PC-3 (cell line): ENCODE results near the gene CCDC171. TPM values are rescaled to one million over a fixed set of nuclear protein-coding genes. Genes with fewer than 3 reads are reported as not detected.

Source experiments
- ATAC-seq: fragments of 200-7000 bp; cut with Tn5 transposase; 2 replicates; pipeline ENCODE4 v1.9.1; 2020; ENCODE audit warnings: mild to moderate bottlenecking, moderate library complexity
- BruUV-seq: library from RNA; stranded (reverse); fragments of 400-500 nt; replicated peaks from 2 replicates; lab custom pipeline; 2021; lab: Mats Ljungman, UMichigan
- CTCF ChIA-PET: fragments of 300-600 bp; sonication (Branson Sonifier 250); formaldehyde crosslinking; loops from one replicate; lab custom pipeline; 2022; ENCODE audit warnings: antibody characterized with exemption; lab: Charles Lee
- POLR2A ChIA-PET: fragments of 300-600 bp; sonication (Branson Sonifier 250); formaldehyde crosslinking; loops from one replicate; lab custom pipeline; 2022; ENCODE audit warnings: antibody characterized with exemption; ENCODE audit not compliant: unreplicated experiment; lab: Charles Lee
- DNase-seq: peaks from one replicate; pipeline ENCODE4 v3.0.0-alpha.2; 2015
- H2AFZ ChIP-seq: fragments of 300-600 bp; sonication (generic); 2 replicates; pipeline ENCODE4 v1.6.0; 2016; ENCODE audit warnings: antibody characterized with exemption, low read length
- H3F3A ChIP-seq: fragments of 300-600 bp; sonication (generic); one replicate; pipeline ENCODE4 v1.6.0; 2017; ENCODE audit warnings: antibody characterized with exemption, low read length, control low read depth, mild to moderate bottlenecking; ENCODE audit not compliant: unreplicated experiment
- H3K27ac ChIP-seq: fragments of 300-600 bp; sonication (generic); 2 replicates; pipeline ENCODE4 v1.5.1; 2016; ENCODE audit warnings: mild to moderate bottlenecking, low read length
- H3K27me3 ChIP-seq: fragments of 300-600 bp; sonication (generic); 2 replicates; pipeline ENCODE4 v1.6.1; 2016; ENCODE audit warnings: low read length, mixed read lengths
- H3K36me3 ChIP-seq: fragments of 300-600 bp; sonication (generic); 2 replicates; pipeline ENCODE4 v1.6.1; 2016; ENCODE audit warnings: low read depth, mixed run types, low read length, mixed read lengths
- H3K4me1 ChIP-seq: fragments of 300-600 bp; sonication (generic); 2 replicates; pipeline ENCODE4 v1.5.1; 2016; ENCODE audit warnings: low read length; ENCODE audit not compliant: insufficient read depth
- H3K4me2 ChIP-seq: fragments of 300-600 bp; sonication (generic); 2 replicates; pipeline ENCODE4 v1.6.0; 2016; ENCODE audit warnings: low read length
- H3K4me3 ChIP-seq: fragments of 300-600 bp; sonication (generic); 2 replicates; pipeline ENCODE4 v1.5.1; 2016; ENCODE audit warnings: mild to moderate bottlenecking, low read length, mixed read lengths
- H3K79me2 ChIP-seq: fragments of 300-600 bp; sonication (generic); 2 replicates; pipeline ENCODE4 v1.6.1; 2017; ENCODE audit warnings: low read length, mixed read lengths
- H3K9ac ChIP-seq: fragments of 300-600 bp; sonication (generic); 2 replicates; pipeline ENCODE4 v1.6.0; 2016; ENCODE audit warnings: mild to moderate bottlenecking, low read length
- H3K9me2 ChIP-seq: fragments of 300-600 bp; sonication (generic); replicated peaks from 2 replicates; pipeline ENCODE4 v1.6.1; 2016; ENCODE audit warnings: mixed run types, low read length, mixed read lengths
- H3K9me3 ChIP-seq: fragments of 300-600 bp; sonication (generic); 2 replicates; pipeline ENCODE4 v1.6.1; 2016; ENCODE audit warnings: low read length, mixed read lengths
- H4K20me1 ChIP-seq: fragments of 300-600 bp; sonication (generic); 2 replicates; pipeline ENCODE4 v1.6.1; 2016; ENCODE audit warnings: low read length, mixed read lengths
- EZH2 ChIP-seq: fragments of 300-600 bp; sonication (generic); IDR thresholded peaks from one replicate; pipeline ENCODE4 v1.6.1; 2017; ENCODE audit warnings: antibody characterized with exemption, mild to moderate bottlenecking, low read length; ENCODE audit not compliant: unreplicated experiment
- EZH2phosphoT487 ChIP-seq: fragments of 300-600 bp; sonication (generic); IDR thresholded peaks from 2 replicates; pipeline ENCODE4 v1.6.1; 2018; ENCODE audit warnings: mild to moderate bottlenecking, antibody characterized with exemption, low read length, borderline replicate concordance
- intact Hi-C: fragments of 100-400 bp; cut with micrococcal nuclease; formaldehyde crosslinking; loops from 2 replicates; pipeline ENCODE4 v1.9.0; 2023
- total RNA-seq: library from RNA; depleted of rRNA; stranded (reverse); fragments of >200 nt; gene quantifications from 2 replicates; pipeline ENCODE4 v1.2.3, GENCODE V29; 2014
- TF ChIP-seq, protein P1 (sequence below): fragments of 300-600 bp; sonication (generic); conservative IDR thresholded peaks from 2 replicates; pipeline ENCODE4 v1.5.1; 2017; ENCODE audit warnings: antibody characterized with exemption, low read depth, mild to moderate bottlenecking, low read length

Gene CCDC171
- total RNA-seq, 1 experiment from 2014 or later, result 2.7 TPM

DNA sequence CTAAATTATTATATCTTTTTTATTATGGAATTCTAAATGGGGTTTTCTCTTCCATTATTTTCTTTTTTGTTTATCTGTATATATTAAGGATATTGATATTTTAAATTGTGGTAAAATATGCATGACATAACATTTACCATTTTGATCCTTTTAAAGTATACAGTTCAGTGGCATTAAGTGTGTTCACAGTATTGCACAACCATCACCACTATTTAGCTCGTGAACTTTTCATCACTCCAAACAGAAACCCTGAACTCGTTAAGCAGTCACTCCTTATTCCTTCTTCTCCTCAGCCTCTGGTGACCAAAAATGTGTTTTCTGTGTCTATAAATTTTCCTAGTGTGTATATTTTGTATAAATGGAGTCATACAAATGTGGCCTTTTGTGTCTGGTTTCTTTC, 188.2 kb downstream of the CCDC171 start:
- Histone ChIP-seq H2AFZ (no peak overlapping the region), H3K27ac (no peak overlapping the region), H3K79me2 (no peaks in the 10 kb centered on the region), H3K4me2 (no peak overlapping the region), H3K36me3 (no peaks in the 10 kb centered on the region), H3K4me1 (peaks cover 17% of the 10 kb centered on the region), H3K27me3 (no peaks in the 10 kb centered on the region), H3K9me3 (no peaks in the 10 kb centered on the region), H4K20me1 (no peaks in the 10 kb centered on the region), H3K4me3 (no peak overlapping the region), H3K9ac (no peak overlapping the region), H3K9me2 (no peaks in the 10 kb centered on the region), H3F3A (no peaks in the 10 kb centered on the region)
- intact Hi-C loops, result no loop called here
- CTCF ChIA-PET, result no interaction called here
- POLR2A ChIA-PET, result no interaction called here
- ATAC-seq (no peak), DNase-seq (no peak)
- TF ChIP-seq EZH2phosphoT487 (no peak), EZH2 (no peak)
- TF ChIP-seq, protein P1, sequence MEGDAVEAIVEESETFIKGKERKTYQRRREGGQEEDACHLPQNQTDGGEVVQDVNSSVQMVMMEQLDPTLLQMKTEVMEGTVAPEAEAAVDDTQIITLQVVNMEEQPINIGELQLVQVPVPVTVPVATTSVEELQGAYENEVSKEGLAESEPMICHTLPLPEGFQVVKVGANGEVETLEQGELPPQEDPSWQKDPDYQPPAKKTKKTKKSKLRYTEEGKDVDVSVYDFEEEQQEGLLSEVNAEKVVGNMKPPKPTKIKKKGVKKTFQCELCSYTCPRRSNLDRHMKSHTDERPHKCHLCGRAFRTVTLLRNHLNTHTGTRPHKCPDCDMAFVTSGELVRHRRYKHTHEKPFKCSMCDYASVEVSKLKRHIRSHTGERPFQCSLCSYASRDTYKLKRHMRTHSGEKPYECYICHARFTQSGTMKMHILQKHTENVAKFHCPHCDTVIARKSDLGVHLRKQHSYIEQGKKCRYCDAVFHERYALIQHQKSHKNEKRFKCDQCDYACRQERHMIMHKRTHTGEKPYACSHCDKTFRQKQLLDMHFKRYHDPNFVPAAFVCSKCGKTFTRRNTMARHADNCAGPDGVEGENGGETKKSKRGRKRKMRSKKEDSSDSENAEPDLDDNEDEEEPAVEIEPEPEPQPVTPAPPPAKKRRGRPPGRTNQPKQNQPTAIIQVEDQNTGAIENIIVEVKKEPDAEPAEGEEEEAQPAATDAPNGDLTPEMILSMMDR, result no peak
- BruUV-seq, result no TSS peak

DNA sequence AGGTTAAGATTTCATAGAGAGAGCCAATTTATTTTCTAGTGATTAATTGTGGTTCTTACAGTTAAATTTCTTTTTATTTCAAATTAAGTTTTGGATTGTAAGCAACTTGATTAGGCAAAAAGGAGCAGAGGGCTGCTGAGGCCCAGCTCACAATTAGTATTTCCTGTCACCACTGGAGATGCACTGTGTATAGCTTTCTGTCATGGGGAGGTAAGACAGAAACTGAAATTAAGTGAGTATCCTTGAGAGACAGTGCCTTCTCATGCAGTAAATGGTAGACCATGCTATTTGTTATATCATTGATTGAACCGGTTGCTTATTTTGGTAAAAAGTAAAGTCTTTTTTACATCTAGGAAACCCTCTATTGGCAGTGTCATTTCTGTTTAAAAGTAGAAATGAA, 190.7 kb downstream of the CCDC171 start:
- no peaks in the 10 kb centered on the region for H3K79me2 ChIP-seq
- no peaks in the 10 kb centered on the region for H3K9me3 ChIP-seq
- peaks cover 8% of the 10 kb centered on the region for H3K4me1 ChIP-seq
- H3K27ac ChIP-seq, result no peak overlapping the region
- H3K4me3 ChIP-seq, result no peak overlapping the region
- H4K20me1 ChIP-seq, result no peaks in the 10 kb centered on the region
- no peak for ATAC-seq
- no peak for DNase-seq
- no peaks in the 10 kb centered on the region for H3K36me3 ChIP-seq
- ChIA-PET POLR2A (no interaction called here), CTCF (no interaction called here)
- TF ChIP-seq, protein P1, result no peak
- no peak for TF ChIP-seq EZH2phosphoT487
- no peak for TF ChIP-seq EZH2
- no peak overlapping the region for H3K4me2 ChIP-seq
- intact Hi-C loops, result no loop called here
- H3K9me2 ChIP-seq, result no peaks in the 10 kb centered on the region
- no peak overlapping the region for H3K9ac ChIP-seq
- BruUV-seq, result no TSS peak
- H2AFZ ChIP-seq, result no peak overlapping the region
- no peaks in the 10 kb centered on the region for H3K27me3 ChIP-seq
- no peaks in the 10 kb centered on the region for H3F3A ChIP-seq

- Histone ChIP-seq H4K20me1 (no peaks in the 10 kb centered on the region), H3K9me2 (no peaks in the 10 kb centered on the region), H3K27ac (no peak overlapping the region), H3K36me3 (no peaks in the 10 kb centered on the region), H3K27me3 (no peaks in the 10 kb centered on the region), H3K4me1 (peaks cover 2% of the 10 kb centered on the region), H3K4me2 (no peak overlapping the region), H2AFZ (no peak overlapping the region), H3F3A (no peaks in the 10 kb centered on the region), H3K79me2 (no peaks in the 10 kb centered on the region), H3K4me3 (no peak overlapping the region), H3K9ac (no peak overlapping the region), H3K9me3 (no peaks in the 10 kb centered on the region)
- ATAC-seq, result no peak
- no TSS peak for BruUV-seq
- intact Hi-C loops, result no loop called here
- TF ChIP-seq, protein P1, result no peak
- TF ChIP-seq EZH2, result no peak
- no peak for TF ChIP-seq EZH2phosphoT487
- POLR2A ChIA-PET, result no interaction called here
- no peak for DNase-seq
- CTCF ChIA-PET, result no interaction called here
Observed at GRCh38 chr9:15744196-15744595, 191.4 kb downstream of the CCDC171 start.
